ENCODE results near the gene RBM18.

Gene RBM18

GRCh38 chr9:122236681-122237080 lies 28.0 kb downstream of the RBM18 start:
- TF ChIP-seq, protein P1, sequence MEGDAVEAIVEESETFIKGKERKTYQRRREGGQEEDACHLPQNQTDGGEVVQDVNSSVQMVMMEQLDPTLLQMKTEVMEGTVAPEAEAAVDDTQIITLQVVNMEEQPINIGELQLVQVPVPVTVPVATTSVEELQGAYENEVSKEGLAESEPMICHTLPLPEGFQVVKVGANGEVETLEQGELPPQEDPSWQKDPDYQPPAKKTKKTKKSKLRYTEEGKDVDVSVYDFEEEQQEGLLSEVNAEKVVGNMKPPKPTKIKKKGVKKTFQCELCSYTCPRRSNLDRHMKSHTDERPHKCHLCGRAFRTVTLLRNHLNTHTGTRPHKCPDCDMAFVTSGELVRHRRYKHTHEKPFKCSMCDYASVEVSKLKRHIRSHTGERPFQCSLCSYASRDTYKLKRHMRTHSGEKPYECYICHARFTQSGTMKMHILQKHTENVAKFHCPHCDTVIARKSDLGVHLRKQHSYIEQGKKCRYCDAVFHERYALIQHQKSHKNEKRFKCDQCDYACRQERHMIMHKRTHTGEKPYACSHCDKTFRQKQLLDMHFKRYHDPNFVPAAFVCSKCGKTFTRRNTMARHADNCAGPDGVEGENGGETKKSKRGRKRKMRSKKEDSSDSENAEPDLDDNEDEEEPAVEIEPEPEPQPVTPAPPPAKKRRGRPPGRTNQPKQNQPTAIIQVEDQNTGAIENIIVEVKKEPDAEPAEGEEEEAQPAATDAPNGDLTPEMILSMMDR (conservative IDR thresholded peaks at IDR 0.05), result no peak
- no peak overlapping the region for H3K27ac ChIP-seq

GRCh38 chr9:122234022-122234748 lies 30.5 kb downstream of the RBM18 start:
- no peak overlapping the region for H3K27ac ChIP-seq
- TF ChIP-seq, protein P1 (conservative IDR thresholded peaks at IDR 0.05), result no peak

- TF ChIP-seq, protein P1 (conservative IDR thresholded peaks at IDR 0.05), result no peak
These were observed 31.8 kb downstream of the RBM18 start for GRCh38 chr9:122232796-122233306.

DNA sequence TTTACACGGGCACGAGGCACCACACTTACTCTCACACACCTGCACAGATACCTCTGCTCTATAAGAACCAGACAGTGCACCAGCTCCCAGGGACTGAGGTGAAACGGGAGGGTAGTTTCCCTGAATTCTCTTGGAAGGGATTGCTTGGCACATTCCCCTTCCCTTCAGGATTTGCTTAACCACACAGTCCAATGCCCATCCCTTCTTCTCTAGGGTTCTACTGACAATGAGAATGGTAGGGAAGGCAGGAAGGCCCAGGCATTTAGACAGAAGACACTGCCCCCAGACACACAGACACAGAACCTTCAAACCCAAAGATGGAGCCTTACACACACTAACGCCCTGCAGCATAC lies 35.2 kb downstream of the RBM18 start:
- TF ChIP-seq, protein P1 (conservative IDR thresholded peaks at IDR 0.05), result no peak
- no peak overlapping the region for H3K27ac ChIP-seq

More at GRCh38 chr9:122232796-122233306, 31.8 kb downstream of the RBM18 start:
- H3K27ac ChIP-seq, result no peak overlapping the region

GRCh38 chr9:122228568-122229484 lies 35.8 kb downstream of the RBM18 start, which contains the start of gene LHX6:
Gene LHX6 (minus strand): TSS chr9:122228957. CDS start chr9:122228740, 217 bp downstream.
- TF ChIP-seq, protein P1 (conservative IDR thresholded peaks at IDR 0.05), result no peak
- no peak within 1 kb of the TSS; the same call in 1 of the 2 replicates for H3K27ac ChIP-seq

- H3K27ac ChIP-seq, result no peak overlapping the region; the same call in 1 of the 2 replicates
- TF ChIP-seq, protein P1 (conservative IDR thresholded peaks at IDR 0.05), result no peak
These were observed 36.5 kb downstream of the RBM18 start for GRCh38 chr9:122228191-122228567.

GRCh38 chr9:122227575-122227900 lies 37.1 kb downstream of the RBM18 start:
- TF ChIP-seq, protein P1 (conservative IDR thresholded peaks at IDR 0.05), result no peak
- no peak overlapping the region for H3K27ac ChIP-seq
